ENCODE measurements around the gene DEPP1.

- TF ChIP-seq CTCF (IDR thresholded peaks at IDR 0.05), result no peak
- no peak for TF ChIP-seq POLR2A (IDR thresholded peaks at IDR 0.05)
These were observed 21.6 kb downstream of the DEPP1 start for GRCh38 chr10:44956717-44957706.

All from prostate gland (tissue), 2 donors.